ENCODE data around the gene PHACTR2. TPM values are rescaled to one million over a fixed set of nuclear protein-coding genes. Genes with fewer than 3 reads are reported as not detected.
"Not testable (repeated sequence)": the region's sequence is repeated elsewhere in the genome, so short reads cannot be mapped to it uniquely, and the experiment has no call there.

Gene PHACTR2
- total RNA-seq, 1 donor from 2014 or later, result 75.9 TPM

DNA sequence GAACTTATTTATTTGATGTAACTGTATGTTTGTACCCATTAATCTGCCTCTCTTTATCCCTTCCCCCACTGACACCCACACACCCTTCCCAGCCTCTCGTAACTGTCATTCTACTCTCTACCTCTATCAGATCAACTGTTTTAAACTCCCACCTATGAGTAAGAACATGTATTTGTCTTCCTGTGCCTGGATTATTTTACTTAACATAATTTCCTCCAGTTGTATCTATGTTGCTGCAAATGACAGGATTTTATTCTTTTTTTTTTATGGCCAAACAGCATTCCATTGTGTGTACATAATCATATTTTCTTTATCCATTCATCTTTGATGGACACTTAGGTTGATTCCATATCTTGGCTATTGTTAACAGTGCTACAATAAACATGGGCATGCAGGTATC is 49.3 kb downstream of the PHACTR2 start:
- intact Hi-C loops (cut with DNase I), result no loop called here
- DNase-seq (ENCODE audit: missing footprints), result no peak
- ATAC-seq, result no peak

- intact Hi-C loops (cut with DNase I), result loop anchor here (5.0 kb wide), 1 partner anchor 134 kb away; no protein-coding TSS in a partner anchor
- no peak for DNase-seq (ENCODE audit: missing footprints)
- no peak for ATAC-seq
These were observed 54.0 kb downstream of the PHACTR2 start for GRCh38 chr6:143731789-143732188.

DNA sequence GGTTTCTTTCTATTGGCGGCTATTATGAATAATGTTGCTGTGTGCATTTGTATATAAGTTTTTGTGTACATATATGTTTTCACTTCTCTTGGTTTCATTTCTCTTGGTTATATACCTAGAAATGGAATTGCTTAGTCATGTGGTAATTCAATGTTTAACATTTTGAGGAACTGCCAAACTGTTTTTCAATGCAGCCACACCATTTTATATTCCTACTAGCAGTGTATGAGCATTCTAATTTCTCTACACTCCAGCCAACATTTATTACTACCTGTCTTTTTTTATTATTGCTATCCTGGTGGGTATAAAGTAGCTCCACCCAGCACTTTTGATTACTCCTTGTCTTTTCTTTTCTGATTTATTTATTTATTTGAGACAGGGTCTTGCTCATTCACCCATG is 54.8 kb downstream of the PHACTR2 start:
- intact Hi-C loops (cut with DNase I), result loop anchor here (5.0 kb wide), 1 partner anchor 135 kb away; no protein-coding TSS in a partner anchor
- DNase-seq (ENCODE audit: missing footprints), result no peak

GRCh38 chr6:143733510-143733909 is 55.7 kb downstream of the PHACTR2 start:
- intact Hi-C loops (cut with DNase I), result loop anchor here (5.0 kb wide), 1 partner anchor 136 kb away; no protein-coding TSS in a partner anchor
- ATAC-seq, result no peak
- DNase-seq (ENCODE audit: missing footprints), result no peak

More for the DNA sequence above, 54.8 kb downstream of the PHACTR2 start:
- no peak for ATAC-seq

GRCh38 chr6:143734641-143735063 is 56.9 kb downstream of the PHACTR2 start:
- DNase-seq (ENCODE audit: missing footprints), result no peak
- ATAC-seq, result peak; percentile 37
- intact Hi-C loops (cut with DNase I), result loop anchor here (5.0 kb wide), 1 partner anchor 137 kb away; no protein-coding TSS in a partner anchor

- DNase-seq (ENCODE audit: missing footprints); ATAC-seq; intact Hi-C loops (cut with DNase I): not testable (repeated sequence)
These were observed 60.4 kb downstream of the PHACTR2 start for GRCh38 chr6:143738072-143738690.

DNA sequence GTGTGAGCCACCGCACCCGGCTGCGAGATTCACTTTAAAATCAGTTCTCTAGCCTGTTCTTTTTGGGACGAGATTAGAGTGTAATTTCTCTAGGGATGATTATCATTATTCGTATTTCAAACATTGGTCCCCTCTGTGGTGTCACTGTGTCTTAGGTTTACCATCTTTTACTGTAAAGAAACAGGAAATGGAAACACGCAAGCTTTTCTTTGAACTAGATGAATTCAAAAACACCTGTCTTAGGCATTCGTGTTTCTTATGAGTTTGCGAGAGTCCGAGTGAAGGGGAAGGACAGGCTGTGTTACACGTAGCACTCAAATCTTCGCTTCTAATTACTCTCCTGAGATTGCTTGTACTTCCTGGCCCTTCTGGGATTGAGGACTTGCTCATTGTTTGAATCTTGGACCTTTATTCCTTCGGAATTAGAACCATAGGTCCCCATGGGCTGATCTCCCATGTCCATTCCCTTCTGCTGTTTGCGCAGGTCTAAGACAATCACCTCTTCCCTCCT is 61.6 kb downstream of the PHACTR2 start:
- ATAC-seq, result no peak
- intact Hi-C loops (cut with DNase I), result no loop called here
- no peak for DNase-seq (ENCODE audit: missing footprints)

- intact Hi-C loops (cut with DNase I), result loop anchor here (5.0 kb wide), 1 partner anchor 63 kb away; the partner anchor contains the start of gene PHACTR2
- no peak for ATAC-seq
These were observed 62.4 kb downstream of the PHACTR2 start for GRCh38 chr6:143740213-143740612.

DNA sequence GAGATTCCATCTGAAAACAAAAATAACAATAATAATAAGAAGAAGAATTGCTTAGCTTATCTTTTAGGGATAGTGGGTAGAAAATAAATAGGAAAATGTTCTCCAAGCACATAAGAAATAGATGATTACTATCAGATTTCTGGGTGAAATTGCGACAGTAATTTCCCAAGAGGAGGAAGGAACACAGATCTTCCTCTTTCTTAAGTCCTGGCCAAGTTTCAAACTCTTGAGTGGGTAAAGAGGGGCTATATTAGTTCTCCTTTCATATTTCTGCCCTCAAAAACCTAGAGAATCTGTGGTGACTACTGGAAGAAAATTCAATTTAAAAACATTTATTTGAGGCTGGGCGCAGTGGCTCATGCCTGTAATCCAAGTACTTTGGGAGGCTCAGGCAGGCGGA is 63.7 kb downstream of the PHACTR2 start:
- DNase-seq (ENCODE audit: missing footprints), result no peak
- intact Hi-C loops (cut with DNase I), result loop anchor here (5.0 kb wide), 1 partner anchor 64 kb away; the partner anchor contains the start of gene PHACTR2
- no peak for ATAC-seq

More at GRCh38 chr6:143740213-143740612, 62.4 kb downstream of the PHACTR2 start:
- DNase-seq (ENCODE audit: missing footprints), result no peak

DNA sequence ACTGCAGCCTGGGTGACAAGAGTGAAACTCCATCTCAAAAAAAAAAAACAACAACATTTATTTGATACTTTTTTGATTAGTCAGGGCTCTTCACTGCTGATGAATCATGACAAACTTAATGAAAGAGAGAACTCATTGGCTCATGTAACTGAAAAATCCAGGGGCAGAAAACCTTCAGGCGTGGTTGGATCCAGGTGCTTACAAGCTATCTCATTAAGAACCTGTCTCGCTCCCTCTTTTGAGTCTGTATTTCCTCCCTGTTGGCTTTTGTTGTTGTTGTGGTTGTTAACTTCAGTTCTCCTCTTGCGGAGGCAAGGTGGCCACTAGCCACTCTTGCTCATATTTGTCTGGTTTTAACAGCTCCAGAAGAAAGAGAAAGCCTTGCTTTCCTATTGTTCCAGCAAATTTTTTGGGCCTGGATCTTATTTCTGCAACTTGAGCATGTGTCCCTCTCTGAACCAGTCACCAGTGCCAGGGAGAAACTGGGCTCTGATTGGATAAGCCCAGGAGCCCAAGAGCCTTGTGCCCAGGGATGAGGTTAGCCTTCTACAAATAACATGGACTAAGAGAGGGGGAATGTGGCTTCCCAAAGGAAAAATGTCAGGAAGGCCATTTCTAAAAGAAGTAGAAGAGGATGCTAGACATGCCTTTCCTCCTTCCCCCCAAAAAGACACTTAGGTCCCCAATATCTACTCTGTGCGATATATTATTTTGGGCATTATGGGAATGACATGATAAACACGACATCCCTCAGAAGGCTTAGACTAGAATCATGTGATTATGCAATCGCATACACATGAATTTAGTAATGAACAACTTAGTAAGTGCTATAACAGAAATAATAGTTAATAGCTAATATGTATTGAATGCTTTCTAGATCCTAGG is 64.5 kb downstream of the PHACTR2 start:
- intact Hi-C loops (cut with DNase I), result loop anchor here (5.0 kb wide), 1 partner anchor 65 kb away; the partner anchor contains the start of gene PHACTR2
- DNase-seq (ENCODE audit: missing footprints) (no peak), ATAC-seq (no peak)

DNA sequence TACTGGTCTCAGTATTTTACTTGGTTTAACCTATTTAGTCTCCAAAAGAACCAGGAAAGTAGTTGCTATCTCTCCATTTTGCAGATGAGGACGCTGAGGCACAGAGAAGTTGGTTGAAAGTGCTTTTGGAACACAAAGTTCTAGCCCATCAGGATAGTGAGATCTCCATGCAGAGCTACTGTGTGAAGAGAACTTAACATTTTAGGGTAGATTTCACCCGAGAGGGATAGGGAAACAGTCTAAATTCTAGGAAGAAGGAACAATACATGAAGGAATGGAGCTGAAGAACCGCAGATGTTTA is 65.1 kb downstream of the PHACTR2 start:
- ATAC-seq (peak; percentile 18), DNase-seq (ENCODE audit: missing footprints) (no peak)
- intact Hi-C loops (cut with DNase I), result loop anchor here (5.0 kb wide), 1 partner anchor 66 kb away; the partner anchor contains the start of gene PHACTR2

- peak; percentile 41 for ATAC-seq
- no peak for DNase-seq (ENCODE audit: missing footprints)
- intact Hi-C loops (cut with DNase I), result loop anchor here (5.0 kb wide), 1 partner anchor 66 kb away; the partner anchor contains the start of gene PHACTR2
These were observed 65.8 kb downstream of the PHACTR2 start for GRCh38 chr6:143743301-143744166.

DNA sequence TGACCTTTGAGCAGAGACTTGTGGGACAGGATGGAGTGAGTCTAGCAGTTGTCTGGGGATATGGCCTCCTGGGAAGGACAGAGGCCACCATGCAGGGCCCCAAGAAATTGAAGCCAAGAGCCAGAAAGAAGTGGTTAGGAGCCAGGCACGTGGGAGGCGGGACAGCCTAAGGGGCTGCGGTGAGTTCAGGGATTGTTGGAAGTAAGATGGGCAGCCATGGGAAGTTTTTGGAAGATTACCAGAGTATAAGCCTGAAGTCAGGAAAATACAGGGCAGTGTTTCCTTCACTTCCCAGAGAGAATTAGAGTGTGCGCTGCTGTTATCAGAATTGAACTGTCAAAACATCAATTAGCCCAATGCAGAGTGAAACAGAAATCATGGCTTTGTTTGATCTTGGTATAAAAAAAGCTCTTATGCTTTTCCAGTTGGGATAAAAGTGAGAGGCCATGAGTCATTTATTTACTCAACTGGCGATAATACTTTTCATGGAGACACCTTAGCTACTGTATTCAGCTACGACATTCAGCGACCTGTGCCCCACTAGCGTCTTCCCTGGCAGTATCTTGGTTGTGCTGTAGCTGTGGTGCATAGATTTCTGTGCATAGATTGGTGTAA is 66.9 kb downstream of the PHACTR2 start:
- DNase-seq (ENCODE audit: missing footprints), result no peak

GRCh38 chr6:143745166-143746133 is 67.7 kb downstream of the PHACTR2 start:
- ATAC-seq (peak; percentile 40), DNase-seq (ENCODE audit: missing footprints) (no peak)
- intact Hi-C loops (cut with DNase I), result no loop called here

More for the DNA sequence above, 66.9 kb downstream of the PHACTR2 start:
- intact Hi-C loops (cut with DNase I), result loop anchor here (5.0 kb wide), 1 partner anchor 67 kb away; the partner anchor contains the start of gene PHACTR2
- peak; percentile 18 for ATAC-seq

DNA sequence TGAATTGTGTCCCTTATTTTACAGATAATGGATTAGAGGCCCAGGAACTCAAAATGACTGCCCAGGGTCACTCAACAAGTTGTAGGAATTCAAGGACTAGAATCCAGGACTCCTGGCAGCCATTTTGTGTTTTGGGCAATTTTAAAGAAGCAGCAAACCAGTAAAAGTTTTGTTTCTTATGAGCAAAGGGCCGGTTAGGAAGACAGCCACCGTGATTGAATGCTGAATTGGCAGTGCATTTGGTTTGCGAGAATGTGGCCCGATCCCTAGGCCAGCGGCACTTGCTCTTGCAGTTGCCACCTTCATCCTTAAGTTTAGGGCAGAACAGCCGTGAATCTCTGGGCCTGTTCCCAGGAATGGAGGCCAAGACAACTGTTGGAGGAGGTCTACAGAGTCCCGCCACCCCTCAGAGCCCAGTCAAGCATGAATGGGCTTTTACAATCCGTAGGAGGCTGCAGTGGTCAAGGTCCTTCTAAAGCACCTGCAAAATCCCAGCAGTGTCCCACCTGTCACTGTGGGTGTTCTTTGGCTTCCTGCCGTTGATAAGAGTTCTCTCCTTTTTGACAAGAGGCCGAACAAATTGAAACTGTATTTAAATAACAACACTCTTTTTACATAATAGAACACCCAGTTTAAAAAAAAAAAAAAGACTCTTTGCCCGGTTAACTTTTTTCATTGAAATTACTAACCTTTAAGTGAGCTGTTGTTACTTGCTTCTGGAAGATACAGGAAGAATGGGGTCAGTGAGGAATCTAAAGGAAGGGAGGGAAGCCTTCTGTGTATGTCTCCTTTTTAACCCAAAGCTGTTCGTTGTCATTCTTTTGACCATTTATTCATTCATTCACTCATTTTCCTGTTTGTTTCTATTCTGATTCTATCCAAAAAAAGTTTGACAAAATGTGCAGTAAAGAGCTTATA is 68.7 kb downstream of the PHACTR2 start:
- intact Hi-C loops (cut with DNase I), result no loop called here
- no peak for DNase-seq (ENCODE audit: missing footprints)
- ATAC-seq, result no peak

DNA sequence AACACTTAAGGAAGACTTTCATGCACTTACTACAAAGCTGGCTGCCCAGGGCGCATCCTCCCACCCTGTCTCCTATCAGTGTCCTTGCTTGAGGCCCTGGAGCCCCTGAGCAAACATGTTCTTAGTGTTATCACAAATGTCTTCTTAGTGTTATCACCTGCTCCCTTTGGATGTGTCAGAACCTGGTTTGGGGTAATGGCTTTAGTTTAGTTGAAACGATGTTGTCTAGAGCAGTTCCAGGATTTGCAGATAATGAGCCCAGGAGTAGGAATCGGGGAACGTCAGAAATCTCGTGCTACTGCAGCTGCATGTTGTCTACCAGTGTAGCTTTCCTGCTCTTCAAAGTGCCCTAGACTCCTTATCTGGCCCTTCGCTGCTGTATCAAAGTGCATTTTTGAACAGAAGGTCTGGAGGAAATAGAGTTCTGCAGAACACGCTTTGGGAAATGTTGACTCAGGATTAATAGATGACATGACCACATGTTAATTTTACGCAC is 69.6 kb downstream of the PHACTR2 start:
- DNase-seq (ENCODE audit: missing footprints) (no peak), ATAC-seq (no peak)
- intact Hi-C loops (cut with DNase I), result no loop called here

Measured in Right ventricle myocardium inferior (tissue), 1 donor.